RCC 7860 (cell line): Measurements from ENCODE around the gene GTF2IRD1.
"Not testable (repeated sequence)": the region's sequence is repeated elsewhere in the genome, so short reads cannot be mapped to it uniquely, and the experiment has no call there.

Experiments
- DNase-seq: peaks from one replicate; pipeline ENCODE4 v3.0.0-alpha.2; 2015; ENCODE audit warnings: low spot score
- FAIRE-seq: peaks from 2 replicates; lab custom pipeline; 2012; peaks lifted over from hg19 to GRCh38; lab: Jason Lieb, UNC

The GTF2IRD1 gene

DNA sequence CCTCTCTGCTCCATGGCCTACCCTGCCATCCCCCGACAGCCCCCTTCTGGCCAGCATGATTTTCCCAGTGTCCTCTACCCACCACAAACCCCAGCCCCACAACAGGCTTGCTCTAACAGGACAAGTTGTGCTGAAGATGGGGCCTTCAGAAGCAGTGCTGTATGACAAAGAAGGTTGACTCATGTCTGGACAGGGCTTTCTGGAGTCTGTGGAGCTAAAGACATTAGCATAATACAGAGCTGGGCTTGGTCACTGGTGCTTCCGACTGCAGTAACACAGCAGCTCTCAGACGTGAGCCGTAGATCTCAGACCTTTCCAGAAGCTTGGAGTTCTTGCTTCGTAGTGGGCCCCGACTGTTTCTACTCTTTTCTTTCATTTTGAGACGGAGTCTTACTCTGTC lies 100.5 kb downstream of the GTF2IRD1 start:
- FAIRE-seq (no peak), DNase-seq (no peak)

DNA sequence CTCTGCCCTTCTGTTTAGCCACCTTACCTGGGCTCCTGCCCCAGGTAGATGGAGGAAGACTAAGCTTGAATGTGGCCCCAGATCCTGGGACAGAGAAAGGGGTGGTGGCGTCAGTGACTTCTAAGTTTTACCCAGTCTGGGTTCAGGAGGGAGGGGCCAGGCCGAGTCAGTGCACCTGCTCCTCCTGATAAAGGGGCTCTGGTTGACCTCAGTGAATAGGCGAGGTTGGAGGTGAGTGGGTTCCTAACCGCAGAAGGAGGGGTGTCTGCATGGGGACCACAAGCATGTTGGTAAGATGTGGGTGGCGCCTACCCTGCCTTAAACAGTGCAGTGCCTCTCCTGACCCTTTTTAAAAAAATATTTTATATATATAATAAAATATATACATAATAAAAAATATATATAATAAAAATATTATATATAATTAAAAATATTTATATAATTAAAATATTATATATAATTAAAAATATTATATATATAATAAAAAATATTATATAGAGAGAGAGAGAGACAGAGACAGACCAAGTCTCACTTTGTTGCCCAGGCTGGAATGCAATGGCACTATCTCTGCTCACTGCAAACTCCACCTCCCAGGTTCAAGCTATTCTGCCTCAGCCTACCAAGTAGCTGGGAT lies 106.5 kb downstream of the GTF2IRD1 start:
- peak; percentile 70 for FAIRE-seq
- DNase-seq = no peak

DNA sequence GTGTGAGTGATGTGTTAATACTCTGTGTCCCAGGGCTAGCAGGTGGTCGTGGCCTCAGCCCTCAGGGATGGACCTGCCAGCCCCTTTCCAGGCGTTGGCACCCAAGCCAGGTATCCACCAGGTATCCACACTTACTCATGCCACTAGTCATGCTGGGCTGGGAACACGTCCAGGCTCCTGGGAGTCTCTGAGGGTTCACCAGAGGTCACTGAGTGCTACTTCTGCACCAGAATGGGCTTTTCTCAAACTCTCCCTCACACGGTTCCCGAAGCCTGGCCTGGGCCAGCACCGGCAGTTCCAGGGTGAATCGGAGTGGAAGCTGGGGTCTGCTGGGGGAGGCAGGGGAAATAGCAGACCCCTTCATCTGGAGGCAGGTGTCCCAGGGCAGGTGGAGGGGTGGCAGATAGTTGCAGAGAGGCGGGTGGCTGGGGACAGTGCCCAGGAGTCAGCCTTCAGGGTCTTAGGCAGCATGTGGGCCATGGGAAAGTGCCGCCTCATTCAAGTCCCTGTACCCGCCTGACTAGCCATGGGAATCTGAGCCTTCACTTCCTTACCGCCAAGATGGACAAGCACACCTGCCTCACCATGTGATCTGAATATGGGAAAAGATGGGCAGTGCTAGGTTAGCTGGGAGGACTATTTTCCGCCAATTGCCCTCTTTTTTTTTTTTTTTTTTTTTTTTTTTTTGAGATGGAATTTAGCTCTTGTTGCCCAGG lies 108.3 kb downstream of the GTF2IRD1 start:
- FAIRE-seq = no peak
- DNase-seq = no peak

DNA sequence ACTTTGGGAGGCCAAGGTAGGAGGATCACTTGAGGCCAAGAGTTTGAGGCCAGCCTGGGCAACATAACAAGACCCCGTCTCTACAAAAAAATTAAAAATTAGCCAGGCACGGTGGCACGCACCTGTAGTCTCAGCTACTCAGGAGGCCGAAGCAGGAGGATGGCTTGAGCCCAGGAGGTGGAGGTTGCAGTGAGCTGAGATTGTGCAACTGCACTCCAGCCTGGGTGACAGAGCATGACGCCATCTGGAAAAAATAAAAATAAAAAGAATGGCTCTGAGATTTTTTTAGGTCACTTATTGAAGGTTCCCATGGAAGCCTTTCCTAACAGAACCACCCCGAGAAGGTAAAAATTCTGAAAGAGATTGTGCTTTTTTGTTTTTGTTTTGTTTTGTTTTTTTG lies 109.9 kb downstream of the GTF2IRD1 start:
- DNase-seq, FAIRE-seq: not testable (repeated sequence)

DNA sequence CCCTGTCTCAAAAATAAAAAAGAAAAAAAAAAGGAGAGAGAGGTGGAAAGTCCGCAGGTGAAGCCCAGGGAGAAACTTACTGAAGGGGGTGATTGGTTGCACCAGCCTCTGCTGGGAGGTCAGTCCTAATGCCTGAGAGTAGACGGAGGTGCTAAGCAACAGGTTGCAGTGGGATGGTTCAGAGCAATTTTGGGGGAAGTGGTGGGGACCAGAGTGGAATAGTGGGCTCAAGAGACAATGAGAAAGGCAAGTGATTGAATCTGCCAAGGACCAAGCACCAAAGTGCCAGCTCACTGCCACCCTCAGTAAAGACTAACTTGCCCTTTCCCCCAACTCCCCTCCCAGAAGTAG lies 113.6 kb downstream of the GTF2IRD1 start:
- DNase-seq (no peak), FAIRE-seq (no peak)

DNA sequence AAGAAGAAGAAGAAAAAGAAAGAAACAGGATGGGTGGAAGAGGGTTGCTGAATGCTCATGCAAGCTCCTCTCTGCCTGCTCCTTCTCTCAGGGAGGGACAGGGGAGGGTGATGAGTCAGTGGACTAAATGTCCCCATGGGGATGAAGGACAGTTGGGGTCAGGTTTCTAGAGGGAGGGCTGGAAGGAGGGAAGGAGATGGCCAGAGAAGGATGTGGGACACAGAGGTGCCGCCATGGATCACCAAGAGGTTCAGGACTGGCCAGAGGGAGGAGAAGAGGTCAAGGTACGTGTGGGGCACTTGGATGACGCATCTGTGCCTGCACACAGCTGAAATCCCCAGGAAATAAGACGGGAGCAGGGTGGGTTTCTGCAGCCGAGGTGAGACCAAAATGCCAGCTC lies 115.0 kb downstream of the GTF2IRD1 start:
- FAIRE-seq = peak; percentile 12
- peak; percentile 65 for DNase-seq

DNA sequence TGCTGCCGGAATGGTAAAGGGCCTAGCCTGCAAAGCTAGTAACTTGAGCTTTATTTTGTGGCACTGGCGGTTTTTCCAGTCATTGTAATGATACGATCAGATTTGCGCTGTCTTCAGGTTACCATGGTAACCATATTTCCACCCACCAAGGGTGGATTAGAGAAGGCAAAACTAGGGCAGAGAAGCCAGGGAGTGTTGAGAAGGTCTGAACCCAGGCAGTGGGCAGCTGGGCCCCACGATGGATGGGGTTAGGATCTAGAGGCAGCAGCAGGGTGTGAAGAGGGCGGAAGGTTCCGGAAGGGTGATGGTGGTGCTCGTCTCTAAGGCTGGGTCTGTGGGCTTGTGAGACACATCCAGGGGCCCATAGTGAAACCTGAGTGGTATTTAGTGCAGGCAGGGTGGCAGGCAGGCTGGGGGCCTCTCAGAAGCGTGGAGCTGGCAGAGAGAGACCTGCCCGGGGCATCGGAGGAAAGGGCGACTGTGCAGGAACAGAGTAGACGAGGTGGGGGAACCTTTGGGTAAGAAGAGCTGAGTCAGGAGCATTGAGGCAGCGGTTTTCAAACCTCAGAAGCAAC lies 115.9 kb downstream of the GTF2IRD1 start:
- no peak for FAIRE-seq

DNA sequence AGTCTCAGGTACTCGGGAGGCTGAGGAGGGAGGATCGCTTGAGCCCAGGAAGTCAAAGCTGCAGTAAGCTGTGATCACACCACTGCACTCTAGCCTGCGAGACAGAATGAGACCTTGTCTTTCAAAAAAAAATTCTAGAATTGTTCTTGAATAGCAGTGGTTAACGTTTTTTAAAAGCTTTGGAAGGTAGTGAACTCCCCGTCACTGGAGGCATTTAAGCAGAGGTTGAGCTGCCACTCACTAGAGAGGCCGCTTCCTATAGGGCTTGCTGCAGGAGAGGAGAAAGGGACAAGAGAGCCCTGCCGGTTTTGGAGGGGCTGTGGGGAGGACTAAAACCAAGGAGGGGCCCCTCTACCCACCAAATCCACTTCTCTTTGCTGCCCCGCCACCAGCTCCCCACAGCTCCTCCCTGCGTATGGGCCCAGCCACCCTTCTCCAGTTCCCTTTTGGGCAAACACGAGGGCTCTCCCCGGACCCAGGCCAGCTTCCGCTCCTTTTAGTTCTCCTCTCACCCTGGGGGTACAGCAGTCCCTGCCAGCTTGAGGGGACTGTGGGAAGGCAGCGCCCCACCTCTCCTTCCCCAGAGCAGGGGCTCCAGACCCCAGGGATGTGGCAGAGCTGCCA lies 116.9 kb downstream of the GTF2IRD1 start:
- DNase-seq (no peak), FAIRE-seq (no peak)

More for the DNA sequence above, 115.9 kb downstream of the GTF2IRD1 start:
- no peak for DNase-seq

DNA sequence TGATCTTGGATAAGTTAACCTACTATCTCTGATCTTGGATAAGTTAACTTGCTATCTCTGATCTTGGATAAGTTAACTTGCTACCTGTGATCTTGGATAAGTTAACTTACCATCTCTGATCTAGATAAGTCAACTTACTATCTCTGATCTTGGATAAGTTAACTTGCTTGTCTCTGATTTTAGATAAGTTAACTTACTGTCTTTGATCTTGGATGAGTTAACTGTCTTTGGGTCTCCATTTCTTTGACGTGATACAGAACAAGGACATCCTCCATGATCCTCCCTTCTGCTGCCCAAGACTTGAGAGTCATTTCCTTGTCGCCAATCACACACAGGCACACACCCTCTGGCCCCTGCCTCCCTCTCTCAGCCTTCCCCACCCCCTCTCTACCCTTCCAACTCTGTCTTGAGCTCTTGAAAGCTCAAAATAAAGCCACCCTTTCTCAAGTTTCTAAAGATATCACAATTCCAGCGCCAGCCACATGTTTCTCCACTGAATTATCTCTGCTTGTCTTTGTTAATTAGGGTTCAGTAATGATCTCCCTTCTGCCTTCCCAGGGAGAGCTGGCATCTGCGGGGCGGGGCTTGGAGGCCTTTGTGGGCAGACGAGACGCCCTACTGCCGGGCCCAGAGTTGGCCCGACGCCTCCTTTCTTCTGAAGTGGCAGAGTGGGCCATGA lies 118.7 kb downstream of the GTF2IRD1 start:
- DNase-seq (no peak), FAIRE-seq (no peak)

DNA sequence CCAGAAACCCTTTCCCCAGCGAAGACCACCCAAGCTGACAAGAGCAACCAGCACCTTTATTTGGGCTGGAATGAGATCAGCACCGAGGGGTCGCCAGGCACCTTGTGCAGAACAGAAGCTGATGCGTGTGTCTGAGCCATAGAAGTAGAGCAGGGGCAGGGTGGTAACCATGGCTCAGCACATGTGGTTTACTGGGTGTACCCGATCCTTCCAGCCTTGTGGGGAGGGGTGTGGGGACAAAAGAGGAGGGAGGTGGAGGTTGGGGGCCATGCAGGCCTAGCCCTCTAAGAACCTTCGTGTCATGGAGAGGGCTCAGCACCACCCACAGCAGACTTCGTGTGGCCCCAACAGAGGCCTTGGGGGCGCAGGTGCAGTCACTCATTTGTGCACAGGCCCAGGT lies 119.8 kb downstream of the GTF2IRD1 start:
- DNase-seq (no peak), FAIRE-seq (no peak)

DNA sequence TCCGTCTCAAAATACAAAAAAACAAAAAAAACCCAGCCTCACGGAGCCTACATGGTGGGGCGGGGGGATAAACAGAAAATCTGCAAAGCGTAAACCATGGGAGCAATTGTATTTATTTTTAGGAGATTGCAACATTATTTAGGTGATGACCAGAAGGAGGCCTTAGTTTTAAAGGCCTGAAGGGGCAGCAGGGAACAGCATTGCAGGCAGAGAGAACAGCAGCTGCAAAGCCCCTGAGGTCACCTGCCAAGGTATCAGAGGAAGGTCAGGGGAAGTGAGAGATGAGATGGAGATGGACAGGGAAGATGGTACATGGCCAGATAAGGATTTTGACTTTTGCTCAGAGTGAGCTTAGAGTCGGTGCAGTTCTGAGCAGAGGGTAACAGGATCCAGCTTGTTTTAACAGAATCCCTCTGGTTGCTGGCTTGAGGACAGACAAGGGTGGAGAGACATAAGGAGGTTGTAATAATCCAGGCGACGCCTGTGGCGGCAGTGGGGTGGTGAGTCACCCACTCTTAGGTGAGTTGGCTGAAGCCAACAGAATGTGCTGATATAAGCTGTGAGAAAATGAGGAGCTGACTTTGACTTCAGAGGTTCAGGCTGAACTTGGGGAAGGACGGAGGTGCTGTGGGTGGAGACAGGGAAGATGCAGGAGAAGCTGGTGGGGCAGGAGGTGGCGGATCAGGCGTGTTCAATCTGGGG lies 121.5 kb downstream of the GTF2IRD1 start:
- peak; percentile 90 for DNase-seq
- peak; percentile 94 for FAIRE-seq

DNA sequence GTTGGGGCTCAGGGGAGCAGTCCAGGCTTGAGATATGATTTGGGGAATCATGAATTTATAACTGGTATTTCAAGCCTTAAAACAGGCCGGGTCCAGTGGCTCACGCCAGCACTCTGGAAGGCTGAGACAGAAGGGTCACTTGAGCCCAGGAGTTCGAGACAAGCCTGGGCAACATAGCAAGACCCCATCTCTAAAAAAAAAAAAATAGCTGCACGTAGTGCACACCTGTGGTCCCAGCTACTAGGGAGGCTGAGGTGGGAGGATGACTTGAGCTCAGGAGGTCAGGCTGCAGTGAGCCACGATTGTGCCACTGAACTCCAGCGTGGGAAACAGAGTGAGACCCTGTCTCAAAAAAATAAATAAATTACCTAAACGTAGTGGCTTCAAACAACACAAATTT lies 122.1 kb downstream of the GTF2IRD1 start:
- FAIRE-seq = no peak
- no peak for DNase-seq

DNA sequence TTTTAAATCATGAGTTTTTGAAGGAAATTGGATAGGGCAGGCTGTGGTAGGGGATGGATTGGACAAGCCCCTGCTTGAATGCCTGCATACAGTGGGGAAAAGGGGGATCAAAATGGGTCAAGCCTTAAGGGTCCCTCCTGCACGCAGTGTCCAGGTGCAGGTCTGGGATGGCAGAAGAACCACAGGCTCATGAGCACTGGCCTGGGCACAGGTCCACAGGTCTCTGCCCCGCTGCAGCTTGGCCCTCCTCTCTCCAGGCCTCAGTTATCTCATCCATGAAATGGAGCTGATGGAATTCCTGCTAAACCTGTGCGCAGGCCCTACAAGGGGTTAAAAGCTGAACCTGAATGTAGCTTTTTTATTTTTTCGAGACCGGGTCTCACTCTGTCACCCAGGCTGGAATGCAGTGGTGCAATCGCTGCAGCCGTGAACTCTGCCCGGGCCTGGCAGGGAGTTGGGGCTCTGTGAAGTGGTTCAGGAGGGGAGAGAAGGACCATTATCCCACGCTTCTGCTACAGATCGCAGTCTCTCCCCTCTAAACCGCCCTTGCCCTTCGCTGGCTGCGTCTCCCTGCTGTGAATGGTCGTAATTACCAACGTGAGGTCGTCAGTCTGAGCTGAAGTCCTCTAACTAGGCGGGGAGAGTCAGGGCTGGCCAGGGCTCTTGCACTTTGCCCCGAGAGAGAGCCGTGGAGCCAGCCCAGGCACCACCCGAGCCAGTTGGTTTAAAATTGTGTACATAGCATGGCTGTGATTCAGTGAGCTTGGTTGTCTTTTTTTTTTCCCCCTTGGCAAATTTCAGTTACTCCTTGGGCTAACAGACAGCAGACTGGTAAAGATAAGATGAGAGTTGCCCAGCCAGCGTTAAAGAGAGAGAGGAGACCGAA lies 126.3 kb downstream of the GTF2IRD1 start:
- DNase-seq (peak; percentile 78), FAIRE-seq (peak; percentile 87)

DNA sequence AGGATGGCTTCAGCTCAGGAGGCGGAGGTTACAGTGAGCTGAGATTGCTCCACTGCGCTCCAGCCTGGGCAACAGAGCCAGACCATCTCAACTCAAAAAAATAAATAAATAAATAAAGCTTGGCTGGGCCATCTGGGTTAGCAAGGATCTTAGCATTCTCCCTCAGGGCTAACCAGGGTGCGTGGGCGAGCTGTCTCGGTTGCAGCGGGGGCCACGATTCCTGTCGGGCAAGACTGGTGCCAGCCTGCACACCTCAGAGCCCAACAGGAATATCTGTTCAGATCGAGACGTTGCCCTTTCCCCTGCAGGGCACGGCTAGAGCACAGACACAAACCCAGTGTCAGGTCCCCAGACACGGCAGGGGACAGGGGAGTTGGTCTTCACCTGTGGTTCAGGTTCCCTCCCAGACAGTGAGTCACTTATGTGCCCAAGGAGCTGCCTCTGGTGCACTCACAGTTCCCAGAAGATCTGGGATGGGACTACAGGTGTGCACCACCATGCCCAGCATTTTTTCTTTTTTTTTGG lies 128.3 kb downstream of the GTF2IRD1 start:
- DNase-seq = no peak
- no peak for FAIRE-seq

DNA sequence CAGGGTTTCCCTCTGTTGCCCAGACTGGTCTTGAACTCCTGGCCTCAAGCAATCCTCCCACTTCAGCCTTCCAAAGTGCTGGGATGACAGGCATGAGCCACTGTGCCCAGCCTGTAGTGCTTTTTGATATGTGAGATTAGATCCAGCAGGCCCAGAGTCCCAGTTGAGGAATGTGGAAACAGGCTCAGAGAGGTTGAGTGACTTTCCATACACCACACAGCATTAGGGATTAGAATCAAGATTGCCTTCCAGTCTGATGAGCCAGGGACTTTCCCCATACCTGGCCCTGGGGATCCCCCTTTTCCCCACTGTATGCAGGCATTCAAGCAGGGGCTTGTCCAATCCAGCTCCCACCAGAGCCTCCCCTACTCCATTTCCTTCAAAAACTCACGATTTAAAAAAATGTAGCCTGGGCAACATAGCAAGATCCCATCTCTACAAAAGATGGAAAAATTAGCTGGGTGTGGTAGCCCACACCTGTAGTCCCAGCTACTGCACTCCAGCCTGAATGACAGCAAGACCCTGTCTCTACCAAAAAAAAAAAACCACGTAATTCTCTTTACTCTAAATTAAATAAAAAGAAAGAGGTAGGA lies 128.8 kb downstream of the GTF2IRD1 start:
- FAIRE-seq (no peak), DNase-seq (no peak)

DNA sequence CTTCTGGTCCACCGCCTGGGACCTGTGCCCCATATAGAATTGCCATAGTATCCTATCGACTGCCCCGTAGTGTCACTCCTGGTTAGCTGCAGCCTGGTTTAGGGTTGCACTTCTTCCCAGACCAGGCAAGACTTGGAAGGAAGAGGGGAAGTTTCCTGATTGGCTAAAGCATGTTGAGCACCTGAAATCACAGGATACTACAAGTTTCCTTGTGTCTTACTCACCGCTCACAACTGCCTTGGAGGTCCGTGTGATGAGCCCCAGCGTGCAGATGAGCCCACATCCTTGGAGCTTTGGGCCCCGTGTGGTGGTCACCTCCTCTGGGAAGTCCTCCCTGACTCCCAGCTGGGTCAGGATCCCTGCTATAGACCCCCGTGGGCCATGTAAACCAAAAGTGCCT lies 129.9 kb downstream of the GTF2IRD1 start:
- DNase-seq = no peak
- FAIRE-seq = no peak

DNA sequence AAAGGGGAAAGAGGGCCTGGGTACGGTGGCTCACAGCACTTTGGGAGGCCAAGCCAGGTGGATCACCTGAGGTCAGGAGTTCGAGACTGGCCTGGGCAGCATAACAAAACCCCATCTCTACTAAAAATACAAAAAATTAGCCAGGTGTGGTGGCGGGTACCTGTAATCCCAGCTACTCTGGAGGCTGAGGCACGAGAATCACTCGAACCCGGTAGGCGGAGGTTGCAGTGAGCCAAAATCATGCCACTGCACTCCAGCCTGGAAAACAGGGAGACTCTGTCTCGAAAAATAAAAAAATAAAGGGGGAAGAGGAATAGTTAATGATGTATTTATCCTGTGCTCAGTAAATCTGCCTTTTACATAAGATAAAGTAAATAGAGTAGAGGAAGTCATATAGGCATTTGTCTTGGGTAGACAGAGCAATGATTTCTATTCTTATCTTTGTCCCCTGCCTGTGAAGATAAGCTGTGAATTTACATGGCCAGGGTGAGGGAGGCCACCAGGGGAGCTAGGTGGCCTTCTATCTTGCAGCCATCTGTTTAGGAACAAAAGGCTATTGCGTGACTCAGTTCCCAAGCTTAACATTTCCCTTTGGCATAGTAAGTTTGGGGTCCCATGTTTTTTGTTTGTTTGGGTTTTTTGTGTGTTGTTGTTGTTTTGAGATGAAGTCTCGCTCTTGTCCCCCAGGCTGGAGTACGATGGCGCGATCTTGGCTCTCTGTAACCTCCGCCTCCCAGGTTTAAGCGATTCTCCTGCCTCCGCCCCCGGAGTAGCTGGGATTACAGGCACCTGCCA lies 130.7 kb downstream of the GTF2IRD1 start:
- DNase-seq = no peak
- FAIRE-seq = no peak

DNA sequence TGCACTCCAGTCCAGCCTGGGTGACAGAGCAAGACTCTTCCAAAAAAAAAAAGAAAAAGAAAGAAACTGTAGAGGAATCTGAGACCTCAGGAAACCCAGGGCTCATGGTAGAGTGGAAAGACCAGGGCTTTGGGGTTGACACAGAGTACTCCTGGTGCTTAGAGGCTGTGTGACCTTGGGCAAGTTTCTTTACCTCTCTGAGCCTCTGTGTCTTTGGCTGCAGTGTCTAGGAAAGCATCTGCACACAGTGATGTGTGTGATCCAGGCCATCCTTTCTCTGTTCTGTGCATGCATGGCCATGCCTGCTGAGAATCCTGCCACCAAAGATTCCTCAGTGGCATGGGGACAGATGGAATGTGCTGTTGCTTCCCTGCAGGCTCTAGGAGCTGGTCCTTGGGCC lies 132.1 kb downstream of the GTF2IRD1 start:
- FAIRE-seq = no peak
- DNase-seq = no peak
